GM18517 (cell line): Measurements from ENCODE around the gene THSD7A.

Source experiments
- ATAC-seq: cut with Tn5 transposase; IDR thresholded peaks from one replicate; pipeline ENCODE4 v1.9.1; 2021; ENCODE audit warnings: mild to moderate bottlenecking, moderate library complexity; ENCODE audit not compliant: unreplicated experiment

The THSD7A gene

GRCh38 chr7:11427686-11428273 is 404.2 kb downstream of the THSD7A start:
- ATAC-seq: peak; percentile 65

DNA sequence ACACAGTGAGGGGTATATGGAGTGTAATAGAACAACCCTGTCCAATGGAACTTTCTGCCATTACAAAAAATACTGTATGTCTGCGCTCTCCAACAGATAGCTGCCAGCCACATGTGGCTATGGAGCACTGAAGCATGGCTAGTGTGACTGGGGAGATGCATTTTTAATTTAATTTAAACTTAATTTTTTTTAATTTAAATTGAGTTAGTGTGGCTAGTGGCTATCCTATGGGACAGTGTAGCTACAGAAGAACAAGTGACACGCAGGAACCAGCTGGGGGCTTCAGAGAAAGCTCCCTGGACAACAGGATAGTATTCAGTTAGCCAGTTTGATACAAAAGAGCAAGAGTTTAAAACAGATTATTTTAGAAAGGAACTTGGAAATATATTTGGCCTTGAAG is 408.0 kb downstream of the THSD7A start:
- ATAC-seq: no peak

GRCh38 chr7:11420049-11420448 is 411.9 kb downstream of the THSD7A start:
- no peak for ATAC-seq

DNA sequence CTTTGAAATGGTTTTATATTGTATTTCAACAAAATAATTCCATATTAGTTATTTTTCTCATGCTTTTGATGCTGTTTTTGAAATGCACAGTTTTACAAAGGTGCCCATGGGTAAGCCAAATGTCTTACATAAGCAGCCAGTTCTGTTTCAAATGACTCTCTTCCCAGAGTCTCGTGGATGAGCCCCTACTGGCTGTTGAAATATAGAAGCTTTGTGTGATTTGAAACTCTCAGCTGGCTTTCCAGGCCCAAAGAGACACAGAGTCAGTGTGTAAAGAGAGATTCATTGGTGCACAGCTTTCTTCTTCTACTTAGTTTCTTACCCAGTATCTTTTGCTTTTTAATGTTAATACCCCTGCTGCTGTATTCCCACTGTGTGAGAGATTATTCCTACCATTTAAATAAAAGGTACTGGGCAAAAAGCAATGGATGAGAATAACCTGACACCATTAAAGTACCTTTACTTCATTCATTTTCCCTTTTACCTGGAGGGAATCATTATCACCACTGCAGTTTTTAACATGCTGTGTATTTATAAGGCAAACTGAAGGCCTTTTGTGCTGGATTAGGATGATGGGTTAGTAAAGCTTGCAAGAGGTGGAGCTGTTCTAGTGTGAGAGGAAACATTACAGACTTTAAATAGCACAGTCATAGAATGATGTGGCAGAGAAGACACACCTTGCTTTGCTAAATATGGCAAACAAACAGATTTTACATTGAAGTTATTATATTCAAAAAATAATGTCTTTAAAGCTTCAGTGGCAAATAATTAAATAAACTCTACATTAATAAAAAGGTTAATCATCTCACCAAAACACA is 415.1 kb downstream of the THSD7A start:
- no peak for ATAC-seq

GRCh38 chr7:11415101-11415500 is 416.9 kb downstream of the THSD7A start:
- ATAC-seq: no peak

GRCh38 chr7:11413901-11414300 is 418.1 kb downstream of the THSD7A start:
- no peak for ATAC-seq

- no peak for ATAC-seq
These were observed 420.0 kb downstream of the THSD7A start for GRCh38 chr7:11412036-11412435.

- no peak for ATAC-seq
These were observed 421.0 kb downstream of the THSD7A start for GRCh38 chr7:11410656-11411644.

GRCh38 chr7:11404355-11404754 is 427.6 kb downstream of the THSD7A start:
- ATAC-seq: no peak

- no peak for ATAC-seq
These were observed 428.2 kb downstream of the THSD7A start for GRCh38 chr7:11403781-11404180.

DNA sequence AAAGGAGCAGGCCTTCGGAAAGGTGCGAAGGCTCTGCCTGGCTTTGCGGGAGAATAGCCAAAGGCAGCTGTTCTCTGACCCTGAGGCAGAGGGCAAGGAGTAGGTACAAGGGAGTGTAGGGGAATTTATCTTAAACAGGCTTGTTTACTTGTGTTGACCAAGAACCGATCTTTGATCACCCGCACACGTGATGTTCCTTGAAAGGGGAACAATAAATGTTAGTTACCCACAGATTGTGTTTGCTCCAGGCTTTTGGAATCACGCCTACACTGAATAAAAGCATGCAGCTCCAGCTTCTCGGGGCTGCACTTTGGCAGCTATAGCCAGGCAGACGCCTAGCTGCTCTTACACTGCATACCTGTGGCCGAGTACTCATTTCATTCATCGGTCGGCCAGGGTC is 437.6 kb downstream of the THSD7A start:
- no peak for ATAC-seq

DNA sequence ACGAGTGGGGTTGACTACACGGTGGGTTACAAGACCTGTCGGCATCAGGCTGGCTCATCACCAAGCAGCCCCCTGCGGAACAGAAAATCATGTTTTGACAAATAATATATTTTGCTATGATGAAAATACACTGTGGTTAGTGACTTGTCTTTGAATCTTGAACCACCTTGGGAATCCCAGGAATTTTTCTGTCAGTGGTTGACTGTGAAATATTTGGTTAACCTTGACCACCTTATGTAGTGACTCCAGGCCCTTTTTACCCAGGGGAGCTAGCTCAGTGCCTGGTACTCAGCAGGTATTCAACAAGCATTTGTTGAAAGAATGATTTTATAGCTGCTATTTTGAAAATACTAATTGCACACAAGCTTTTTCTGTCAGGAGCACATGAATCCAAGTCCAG is 452.4 kb downstream of the THSD7A start:
- no peak for ATAC-seq

GRCh38 chr7:11376529-11376928 is 455.5 kb downstream of the THSD7A start:
- no peak for ATAC-seq

DNA sequence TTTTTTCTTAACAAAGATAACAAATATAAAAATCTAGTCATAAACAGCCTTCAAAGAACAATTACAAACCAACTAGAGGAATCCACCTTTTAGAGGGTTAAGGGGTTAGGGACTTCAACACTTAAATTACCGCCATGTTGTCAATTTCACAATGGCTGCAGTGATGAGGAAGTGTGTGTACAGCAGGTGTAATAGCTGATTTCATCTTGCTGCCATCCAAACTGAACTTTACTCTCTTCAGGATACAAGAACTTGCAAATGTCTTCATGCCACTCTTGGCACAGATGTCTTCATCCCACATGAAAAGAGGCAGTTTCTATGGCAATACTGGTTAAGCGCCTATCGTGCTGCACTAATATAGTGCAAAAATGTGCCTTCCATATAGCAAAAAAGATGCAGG is 457.4 kb downstream of the THSD7A start:
- no peak for ATAC-seq

DNA sequence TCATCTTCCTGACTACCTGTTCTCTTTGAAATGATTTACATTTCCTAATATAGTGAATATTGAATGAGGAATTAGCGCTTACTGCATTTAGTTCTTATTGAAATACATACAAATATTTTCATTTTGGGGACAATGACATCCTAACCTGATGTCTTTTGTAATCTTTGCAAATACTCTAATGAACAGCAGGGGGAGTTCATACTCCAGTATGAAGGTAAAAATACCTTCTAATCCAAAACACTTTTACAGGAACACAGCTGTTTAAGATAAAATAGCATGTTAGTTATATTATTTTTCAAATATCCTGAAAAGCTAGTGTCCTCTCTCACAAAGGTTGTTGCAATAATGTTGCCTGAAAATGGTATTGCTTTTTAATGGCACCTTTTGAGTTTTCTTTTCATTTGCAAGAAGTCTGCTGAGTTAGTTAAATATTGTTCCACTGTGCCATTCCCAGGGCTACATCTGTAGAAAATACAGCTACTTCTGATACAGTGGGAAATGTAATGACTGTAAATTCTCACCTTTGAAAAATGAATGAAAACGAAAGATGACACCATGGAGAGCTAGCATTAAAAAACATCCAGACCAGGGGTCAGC is 458.4 kb downstream of the THSD7A start:
- ATAC-seq: no peak

DNA sequence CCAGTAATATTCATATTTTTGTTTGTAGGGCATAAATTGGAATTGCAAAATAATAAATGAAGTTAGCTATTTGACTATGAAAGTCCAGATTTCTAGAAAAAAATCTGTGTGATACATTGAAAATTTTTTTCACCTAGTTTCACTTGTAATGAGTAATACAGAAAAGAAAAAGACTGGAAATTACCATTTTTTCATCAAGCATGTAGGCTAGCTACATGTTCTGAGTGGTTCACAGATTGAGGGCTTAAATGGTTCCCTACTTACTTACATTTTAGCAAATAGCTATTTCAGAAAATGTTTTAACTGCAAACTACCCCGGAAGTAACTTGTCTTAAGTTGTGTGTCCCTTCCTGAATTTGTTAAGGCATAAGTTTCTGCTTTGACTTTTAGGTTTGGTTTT is 462.3 kb downstream of the THSD7A start:
- ATAC-seq: no peak

GRCh38 chr7:11366118-11366517 is 465.9 kb downstream of the THSD7A start:
- no peak for ATAC-seq

DNA sequence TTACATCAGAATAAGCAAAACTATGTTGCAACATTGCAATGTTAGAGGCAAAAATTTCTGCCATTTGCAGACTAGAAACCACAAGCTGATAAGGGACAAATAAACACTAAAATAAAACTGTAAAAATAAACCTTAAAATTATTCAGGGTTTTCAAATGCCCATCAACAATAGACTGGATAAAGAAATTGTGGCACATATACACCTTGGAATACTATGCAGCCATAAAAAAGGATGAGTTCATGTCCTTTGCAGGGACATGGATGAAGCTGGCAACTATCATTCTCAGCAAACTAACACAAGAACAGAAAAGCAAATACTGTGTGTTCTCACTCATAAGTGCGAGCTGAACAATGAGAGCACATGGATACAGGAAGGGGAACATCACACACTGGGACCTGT is 473.4 kb downstream of the THSD7A start:
- ATAC-seq: no peak

- no peak for ATAC-seq
These were observed 476.5 kb downstream of the THSD7A start for GRCh38 chr7:11355399-11356005.

GRCh38 chr7:11346302-11346701 is 485.7 kb downstream of the THSD7A start:
- no peak for ATAC-seq

GRCh38 chr7:11345621-11346020 is 486.4 kb downstream of the THSD7A start:
- no peak for ATAC-seq
